Esophagus squamous epithelium (tissue), 4 donors: Measurements from ENCODE around the gene GALNT17.

Experiments used
- POLR2A ChIP-seq, 4 donors: fragments of 450-650 bp; IDR thresholded peaks; one replicate each; pipeline ENCODE4 v1.6.1; 2017; ENCODE audit warnings: antibody characterized with exemption in 4 of 4, mild to moderate bottlenecking in 4 of 4, moderate library complexity in 3 of 4
- TF ChIP-seq, protein P1 (sequence below), 6 experiments: fragments of 450-650 bp in 4 of 6; fragments of 200-600 bp in 2 of 6; sonication (generic) in 2 of 6; IDR thresholded peaks; one replicate each; pipeline ENCODE4 v1.5.1; 2016 to 2019; ENCODE audit warnings: antibody characterized with exemption in 6 of 6, mild to moderate bottlenecking in 4 of 6, moderate library complexity in 4 of 6

DNA sequence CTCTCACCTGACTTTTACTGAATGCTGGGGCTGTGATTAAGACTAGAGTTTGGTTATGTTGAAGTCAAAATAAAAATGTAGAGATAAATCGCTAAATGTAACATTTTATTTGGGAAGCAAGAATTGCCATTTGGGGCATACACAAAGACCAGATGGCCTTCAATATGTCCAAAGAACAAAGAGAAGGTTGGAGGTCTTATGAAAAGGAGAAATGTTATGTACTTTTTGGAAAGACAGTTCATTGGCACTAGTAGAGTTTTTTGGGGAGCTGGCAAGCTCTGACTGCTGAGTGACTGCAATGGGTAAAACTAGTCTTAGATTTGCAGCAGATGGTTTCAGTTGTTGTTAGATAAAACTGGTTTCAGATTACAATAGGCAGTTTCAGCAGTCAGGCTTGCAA lies 35.6 kb upstream of the GALNT17 start:
- TF ChIP-seq, protein P1, sequence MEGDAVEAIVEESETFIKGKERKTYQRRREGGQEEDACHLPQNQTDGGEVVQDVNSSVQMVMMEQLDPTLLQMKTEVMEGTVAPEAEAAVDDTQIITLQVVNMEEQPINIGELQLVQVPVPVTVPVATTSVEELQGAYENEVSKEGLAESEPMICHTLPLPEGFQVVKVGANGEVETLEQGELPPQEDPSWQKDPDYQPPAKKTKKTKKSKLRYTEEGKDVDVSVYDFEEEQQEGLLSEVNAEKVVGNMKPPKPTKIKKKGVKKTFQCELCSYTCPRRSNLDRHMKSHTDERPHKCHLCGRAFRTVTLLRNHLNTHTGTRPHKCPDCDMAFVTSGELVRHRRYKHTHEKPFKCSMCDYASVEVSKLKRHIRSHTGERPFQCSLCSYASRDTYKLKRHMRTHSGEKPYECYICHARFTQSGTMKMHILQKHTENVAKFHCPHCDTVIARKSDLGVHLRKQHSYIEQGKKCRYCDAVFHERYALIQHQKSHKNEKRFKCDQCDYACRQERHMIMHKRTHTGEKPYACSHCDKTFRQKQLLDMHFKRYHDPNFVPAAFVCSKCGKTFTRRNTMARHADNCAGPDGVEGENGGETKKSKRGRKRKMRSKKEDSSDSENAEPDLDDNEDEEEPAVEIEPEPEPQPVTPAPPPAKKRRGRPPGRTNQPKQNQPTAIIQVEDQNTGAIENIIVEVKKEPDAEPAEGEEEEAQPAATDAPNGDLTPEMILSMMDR (IDR thresholded peaks at IDR 0.05), result no peak
- no peak for TF ChIP-seq POLR2A (IDR thresholded peaks at IDR 0.05)
